Epithelial cell of proximal tubule (primary cell): Measurements from ENCODE around the gene ARHGAP20. TPM values are rescaled to one million over a fixed set of nuclear protein-coding genes. Genes with fewer than 3 reads are reported as not detected.

ENCODE experiments used
- DNase-seq: peaks from one replicate; pipeline ENCODE4 v3.0.0-alpha.2; 2011; ENCODE audit warnings: low read depth
- H3K4me3 ChIP-seq: 2 replicates; pipeline ENCODE4 v1.5.1; 2011; ENCODE audit warnings: low read depth, mild to moderate bottlenecking, low read length
- total RNA-seq: library from RNA; depleted of rRNA; stranded (reverse); fragments of >200 nt; gene quantifications from 2 replicates; pipeline ENCODE4 v1.2.3, GENCODE V29; 2015
- TF ChIP-seq, protein P1 (sequence below): conservative IDR thresholded peaks from 2 replicates; pipeline ENCODE4 v1.5.1; 2012; ENCODE audit warnings: low read depth, mild to moderate bottlenecking, low read length

ARHGAP20 gene
- total RNA-seq, 1 donor from 2014 or later, result 0.12 TPM

DNA sequence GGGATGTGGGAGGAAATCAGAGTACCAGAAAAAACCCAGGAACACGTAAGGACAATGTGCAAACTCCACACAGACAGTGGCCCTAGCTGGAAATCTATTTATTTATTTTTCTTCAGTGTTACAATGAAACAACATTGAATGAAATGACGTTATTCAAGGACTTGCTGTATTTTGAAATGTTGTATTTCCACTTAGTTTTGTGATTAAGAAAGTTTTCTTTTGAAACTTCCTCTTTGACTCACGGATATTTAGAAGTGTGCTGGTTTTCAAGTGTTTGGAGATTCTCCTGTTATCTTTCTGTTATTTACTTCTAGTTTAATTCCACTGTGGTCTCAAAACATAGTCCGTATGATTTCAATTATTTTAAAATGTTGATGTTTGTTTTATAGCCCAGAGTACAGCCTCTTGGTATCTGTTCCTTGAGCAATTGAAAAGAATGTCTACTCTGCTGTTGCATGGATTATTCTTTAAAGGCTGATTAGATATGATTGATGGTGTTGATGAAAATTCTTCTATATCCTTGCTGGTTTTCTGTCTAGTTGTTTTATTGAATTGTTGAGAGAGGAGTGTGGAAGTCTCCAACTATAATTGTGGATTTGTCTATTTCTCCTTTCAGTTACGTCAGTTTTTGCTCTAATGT lies 141.0 kb downstream of the ARHGAP20 start:
- no peak for DNase-seq
- no peak overlapping the region for H3K4me3 ChIP-seq
- TF ChIP-seq, protein P1, sequence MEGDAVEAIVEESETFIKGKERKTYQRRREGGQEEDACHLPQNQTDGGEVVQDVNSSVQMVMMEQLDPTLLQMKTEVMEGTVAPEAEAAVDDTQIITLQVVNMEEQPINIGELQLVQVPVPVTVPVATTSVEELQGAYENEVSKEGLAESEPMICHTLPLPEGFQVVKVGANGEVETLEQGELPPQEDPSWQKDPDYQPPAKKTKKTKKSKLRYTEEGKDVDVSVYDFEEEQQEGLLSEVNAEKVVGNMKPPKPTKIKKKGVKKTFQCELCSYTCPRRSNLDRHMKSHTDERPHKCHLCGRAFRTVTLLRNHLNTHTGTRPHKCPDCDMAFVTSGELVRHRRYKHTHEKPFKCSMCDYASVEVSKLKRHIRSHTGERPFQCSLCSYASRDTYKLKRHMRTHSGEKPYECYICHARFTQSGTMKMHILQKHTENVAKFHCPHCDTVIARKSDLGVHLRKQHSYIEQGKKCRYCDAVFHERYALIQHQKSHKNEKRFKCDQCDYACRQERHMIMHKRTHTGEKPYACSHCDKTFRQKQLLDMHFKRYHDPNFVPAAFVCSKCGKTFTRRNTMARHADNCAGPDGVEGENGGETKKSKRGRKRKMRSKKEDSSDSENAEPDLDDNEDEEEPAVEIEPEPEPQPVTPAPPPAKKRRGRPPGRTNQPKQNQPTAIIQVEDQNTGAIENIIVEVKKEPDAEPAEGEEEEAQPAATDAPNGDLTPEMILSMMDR, result no peak

DNA sequence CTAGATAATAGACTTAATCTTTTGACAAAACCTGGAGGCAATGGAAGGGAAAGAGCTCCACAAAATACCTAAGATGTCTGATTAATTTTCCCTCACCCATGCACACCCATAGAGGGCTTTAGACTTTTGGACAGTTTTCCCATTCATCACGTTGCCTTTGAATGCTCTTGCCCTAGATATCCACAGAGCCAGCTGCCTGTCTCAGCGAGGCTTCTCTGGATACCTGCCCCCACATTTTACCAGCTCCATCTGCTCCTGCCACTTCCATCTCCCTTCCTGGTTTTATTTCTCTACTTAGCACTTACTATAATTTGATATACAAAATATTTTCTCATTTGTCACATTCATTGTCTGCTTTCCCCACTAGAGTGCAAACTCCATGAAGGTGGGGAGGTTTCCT lies 145.7 kb downstream of the ARHGAP20 start:
- TF ChIP-seq, protein P1, result no peak
- H3K4me3 ChIP-seq, result no peak overlapping the region
- no peak for DNase-seq

DNA sequence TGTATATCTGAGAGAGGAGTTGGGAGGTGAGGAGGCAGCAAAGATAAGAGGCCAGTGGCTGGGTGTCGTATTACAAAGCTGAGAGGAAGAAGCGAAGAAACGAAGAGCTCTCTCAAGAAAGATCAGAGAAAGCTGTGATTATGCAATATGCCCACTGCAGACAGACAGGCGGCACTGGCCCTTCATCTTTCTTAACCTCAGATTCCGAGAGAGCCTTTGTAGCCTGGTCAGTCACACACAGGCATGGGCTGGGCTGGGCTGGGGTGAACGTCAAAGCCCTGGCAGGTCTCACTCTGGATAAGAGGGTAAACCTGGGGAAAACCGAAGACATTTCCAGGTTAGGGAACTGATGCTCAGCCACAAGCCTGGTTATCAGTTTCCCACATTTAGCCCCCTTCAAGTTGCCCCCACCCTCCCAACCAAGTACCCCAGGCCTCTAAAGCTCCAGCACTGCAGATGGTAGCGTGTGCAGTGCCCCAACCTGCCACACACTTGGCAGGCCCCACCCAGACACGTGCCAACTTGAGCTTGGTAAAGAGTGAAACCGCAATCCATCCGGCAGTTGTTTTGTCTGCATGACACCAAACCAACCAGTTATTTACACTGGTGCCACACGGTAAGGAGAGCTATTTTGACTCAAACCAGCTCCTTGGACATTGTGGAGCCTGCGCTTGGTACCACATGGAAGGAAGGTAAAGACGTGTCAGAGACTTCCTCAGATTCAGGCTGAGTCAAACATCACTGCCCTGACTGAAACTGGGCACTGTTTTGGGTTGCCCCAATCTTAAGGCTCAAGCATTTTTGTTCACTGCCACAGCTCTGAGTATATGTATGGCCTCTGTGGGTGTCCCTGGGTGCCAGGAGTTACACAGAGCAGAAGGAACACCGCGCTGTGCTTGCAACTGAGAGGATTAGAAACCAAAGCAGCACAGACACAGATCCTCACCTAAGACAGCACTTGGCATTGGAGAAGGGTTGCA lies 146.6 kb downstream of the ARHGAP20 start:
- no peak overlapping the region for H3K4me3 ChIP-seq
- DNase-seq, result no peak
- TF ChIP-seq, protein P1, result no peak

DNA sequence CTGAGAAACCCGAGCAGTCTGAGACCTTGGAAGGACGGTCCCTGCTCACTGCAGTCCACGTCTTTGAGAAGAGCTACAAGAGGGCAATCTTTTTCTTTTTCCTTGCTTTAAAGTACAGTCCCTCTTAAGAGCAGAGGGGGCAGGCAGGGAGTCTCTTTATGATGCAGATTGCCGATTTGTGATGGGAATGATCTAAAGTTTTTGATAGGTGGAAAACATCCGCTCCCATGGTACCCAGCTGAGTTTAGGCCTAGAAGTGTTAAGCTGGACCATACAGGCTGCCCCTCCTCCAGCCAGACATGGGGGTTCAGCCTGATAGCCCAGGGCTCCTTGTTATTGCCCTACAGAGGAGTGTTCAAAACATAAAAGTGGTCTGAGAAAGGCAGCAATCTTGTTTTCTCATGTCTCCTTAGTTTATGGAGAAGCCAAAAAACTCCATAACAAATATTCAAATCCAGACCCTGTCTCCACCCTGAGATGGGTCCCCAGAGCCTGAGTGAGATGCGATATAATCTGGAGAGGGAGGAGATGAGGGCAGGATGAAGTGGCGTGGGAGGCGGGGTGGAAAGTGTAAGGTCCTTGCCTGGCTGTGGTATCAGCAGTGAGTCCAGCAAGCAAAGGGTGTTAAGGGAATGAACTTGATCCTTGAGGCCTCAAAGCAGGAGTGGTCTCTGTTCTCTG lies 147.4 kb downstream of the ARHGAP20 start:
- no peak for DNase-seq
- TF ChIP-seq, protein P1, result no peak
- no peak overlapping the region for H3K4me3 ChIP-seq

DNA sequence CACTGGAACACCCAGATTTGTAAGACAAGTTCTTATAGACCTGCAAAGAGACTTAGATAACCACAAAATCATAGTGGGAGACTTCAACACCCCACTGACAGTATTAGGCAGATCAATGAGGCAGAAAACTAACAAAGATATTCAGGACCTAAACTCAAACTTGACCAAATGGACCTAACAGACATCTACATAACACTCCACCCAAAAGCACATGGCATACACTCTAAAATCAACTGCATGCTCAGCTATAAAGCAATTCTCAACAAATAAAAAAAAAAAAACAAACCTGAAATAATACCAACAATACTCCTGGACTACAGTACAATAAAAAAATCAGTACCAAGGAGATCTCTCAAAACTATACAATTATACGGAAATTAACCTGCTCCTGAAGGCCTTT lies 167.5 kb downstream of the ARHGAP20 start:
- no peak for DNase-seq
- no peak overlapping the region for H3K4me3 ChIP-seq
- TF ChIP-seq, protein P1, result no peak

DNA sequence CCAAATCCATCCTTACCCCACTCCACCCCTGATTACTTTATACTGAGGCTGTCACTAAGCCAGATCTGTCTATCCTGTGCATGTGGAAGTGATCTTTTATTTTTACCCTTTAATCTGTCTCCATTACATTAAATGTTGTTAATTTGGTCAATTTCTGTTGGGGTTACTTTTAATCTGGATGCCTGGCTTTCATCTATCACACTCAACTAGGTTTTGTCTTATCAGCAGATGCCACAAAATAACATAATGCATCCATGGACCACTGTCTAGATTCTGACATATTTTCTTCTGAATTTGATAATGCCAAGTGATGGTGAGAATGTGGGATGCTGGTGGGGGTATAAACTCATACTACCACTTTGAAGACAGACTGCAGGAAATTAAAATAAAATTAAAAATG lies 174.1 kb downstream of the ARHGAP20 start:
- TF ChIP-seq, protein P1, result no peak
- H3K4me3 ChIP-seq, result no peak overlapping the region
- no peak for DNase-seq
